Measurements from ENCODE around the gene SCO2. TPM values are rescaled to one million over a fixed set of nuclear protein-coding genes. Genes with fewer than 3 reads are reported as not detected.

SCO2 gene
- total and polyA plus RNA-seq, 2 of the 13 experiments (the other 11 are each of a cell fraction or from before 2014, with no cell fraction given), result 0.32 to 3.7 TPM

DNA sequence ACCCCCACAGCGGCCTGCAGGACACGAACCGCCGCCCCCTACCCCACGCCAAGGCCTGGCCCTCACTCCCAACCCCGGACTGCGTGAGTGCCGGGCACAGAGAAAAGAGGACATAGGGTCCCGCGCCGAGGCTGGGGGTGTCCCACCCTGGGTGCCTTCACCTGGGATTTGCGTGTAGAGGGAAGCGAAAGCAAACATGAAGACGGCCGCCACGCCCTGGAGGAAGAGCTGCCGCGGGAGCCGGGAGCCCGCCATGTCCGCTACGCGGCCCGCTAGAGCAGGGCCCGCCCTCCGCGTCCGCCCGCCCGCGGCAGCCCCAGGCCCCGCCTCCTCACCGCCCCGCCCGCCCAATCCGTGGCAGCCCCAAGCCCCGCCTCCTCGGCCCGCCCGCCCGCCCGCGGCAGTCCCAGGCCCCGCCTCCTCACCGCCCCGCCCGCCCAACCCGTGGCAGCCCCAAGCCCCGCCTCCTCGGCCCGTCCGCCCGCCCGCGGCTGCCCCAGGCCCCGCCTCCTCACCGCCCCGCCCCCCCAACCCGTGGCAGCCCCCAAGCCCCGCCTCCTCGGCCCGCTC is 17.9 kb downstream of the SCO2 start, which contains the start of gene LMF2:
TSS of gene LMF2 (minus strand) at position 282 of the 570 bp plus-strand sequence. CDS start at position 255, 27 bp downstream.
- H3K9ac ChIP-seq (ENCODE audit: insufficient read depth, low read depth, low read length), result peak within 1 kb of the TSS; percentile 90
- peaks cover 19% of the 10 kb centered on the region for H3K4me1 ChIP-seq (ENCODE audit: insufficient read depth, low read length)
- H3K9me3 ChIP-seq (ENCODE audit: low read length), result no peaks in the 10 kb centered on the region
- H3K4me3 ChIP-seq (replicated peaks in 1 of 3; ENCODE audit: insufficient read depth in 1 of 3, low read depth in 2 of 3, low read length in 3 of 3), result peak within 1 kb of the TSS; percentile 90 to 99 (median 93)
- no peaks in the 10 kb centered on the region; a peak in 1 of 5 replicates for H3K27me3 ChIP-seq (ENCODE audit: control insufficient read depth in 1 of 2, insufficient read depth in 2 of 2, low read length in 2 of 2)
- ChIA-PET POLR2A (interaction anchor here (0.7 to 3.9 kb wide), 23 partner anchors 9 to 540 kb away, joined by 3 to 97 read pairs (median 4); partner anchors contain the start of genes ADM2, CHKB, HDAC10 and KLHDC7B), CTCF (ENCODE audit: low intra/inter-chr PET ratio, low total read pairs) (no interaction called here)
- ATAC-seq (peak; percentile 84), DNase-seq (ENCODE audit: low spot score) (peak; percentile 56), FAIRE-seq (no peak)
- no peak within 1 kb of the TSS for H2AFZ ChIP-seq (ENCODE audit: low read length)
- peak within 1 kb of the TSS; percentile 87 for H3K27ac ChIP-seq (ENCODE audit: extremely low read length, insufficient read depth, low read length)
- H3K4me2 ChIP-seq (ENCODE audit: low read depth, low read length), result peak within 1 kb of the TSS; percentile 92
- H3K79me2 ChIP-seq (ENCODE audit: insufficient read depth, low read length), result peaks cover 37% of the 10 kb centered on the region
- 8% methylated on average over 10 of the region's 62 CpGs for WGBS (ENCODE audit: low lambda C conversion rate)
- in situ Hi-C loops (cut with HindIII; ENCODE audit: extremely low pct_ligation_motif_present, low pct_unique_long_range_greater_than_20kb) (no loop called here), intact Hi-C loops (cut with micrococcal nuclease; ENCODE audit: unreplicated experiment) (no loop called here)
- peaks cover 2 to 12% of the 10 kb centered on the region in 2 experiments; a peak in 1 of 5 replicates for H3K36me3 ChIP-seq (replicated peaks in 1 of 2; ENCODE audit: control insufficient read depth in 1 of 2, insufficient read depth in 2 of 2, low read length in 2 of 2)
- no peaks in the 10 kb centered on the region for H4K20me1 ChIP-seq (ENCODE audit: insufficient read depth, low read length)
- no TSS peak for BruUV-seq (replicated peaks)
- TF ChIP-seq ZNF768 (CRISPR knock-in tag; IDR thresholded peaks at IDR 0.05) (peak; percentile 62; the same call in 1 of the 2 replicates), ZNF274 (CRISPR knock-in tag; IDR thresholded peaks at IDR 0.05) (no peak), ZNF672 (CRISPR knock-in tag; IDR thresholded peaks at IDR 0.05) (no peak), ZNF24 (IDR thresholded peaks at IDR 0.05) (no peak), MTF1 (CRISPR knock-in tag; IDR thresholded peaks at IDR 0.05) (no peak), NFRKB (IDR thresholded peaks at IDR 0.05) (no peak), ZNF776 (CRISPR knock-in tag; IDR thresholded peaks at IDR 0.05) (no peak), ZNF879 (CRISPR knock-in tag; IDR thresholded peaks at IDR 0.05) (no peak), ZNF234 (CRISPR knock-in tag; conservative IDR thresholded peaks at IDR 0.05) (no peak), ZNF30 (CRISPR knock-in tag; IDR thresholded peaks at IDR 0.05) (no peak), ZNF577 (CRISPR knock-in tag; IDR thresholded peaks at IDR 0.05; ENCODE audit: borderline replicate concordance, low read depth) (no peak), MAFK (conservative IDR thresholded peaks at IDR 0.05 in 1 of 2, IDR thresholded peaks at IDR 0.05 in 1 of 2; ENCODE audit: low read length in 2 of 2) (no peak), ZNF260 (CRISPR knock-in tag; IDR thresholded peaks at IDR 0.05; ENCODE audit: borderline replicate concordance, low read depth) (no peak), ZNF138 (CRISPR knock-in tag; IDR thresholded peaks at IDR 0.05; ENCODE audit: low read depth) (no peak), HNF4G (IDR thresholded peaks at IDR 0.05; ENCODE audit: borderline replicate concordance, low read depth, low read length) (no peak), HNF4G (CRISPR knock-in tag; IDR thresholded peaks at IDR 0.05; ENCODE audit: borderline replicate concordance, low read depth) (no peak), CCAR2 (optimal IDR thresholded peaks at IDR 0.05; ENCODE audit: low read depth, low read length) (no peak), ZNF460 (CRISPR knock-in tag; IDR thresholded peaks at IDR 0.05; ENCODE audit: borderline replicate concordance) (no peak)
- TF ChIP-seq, protein P1, sequence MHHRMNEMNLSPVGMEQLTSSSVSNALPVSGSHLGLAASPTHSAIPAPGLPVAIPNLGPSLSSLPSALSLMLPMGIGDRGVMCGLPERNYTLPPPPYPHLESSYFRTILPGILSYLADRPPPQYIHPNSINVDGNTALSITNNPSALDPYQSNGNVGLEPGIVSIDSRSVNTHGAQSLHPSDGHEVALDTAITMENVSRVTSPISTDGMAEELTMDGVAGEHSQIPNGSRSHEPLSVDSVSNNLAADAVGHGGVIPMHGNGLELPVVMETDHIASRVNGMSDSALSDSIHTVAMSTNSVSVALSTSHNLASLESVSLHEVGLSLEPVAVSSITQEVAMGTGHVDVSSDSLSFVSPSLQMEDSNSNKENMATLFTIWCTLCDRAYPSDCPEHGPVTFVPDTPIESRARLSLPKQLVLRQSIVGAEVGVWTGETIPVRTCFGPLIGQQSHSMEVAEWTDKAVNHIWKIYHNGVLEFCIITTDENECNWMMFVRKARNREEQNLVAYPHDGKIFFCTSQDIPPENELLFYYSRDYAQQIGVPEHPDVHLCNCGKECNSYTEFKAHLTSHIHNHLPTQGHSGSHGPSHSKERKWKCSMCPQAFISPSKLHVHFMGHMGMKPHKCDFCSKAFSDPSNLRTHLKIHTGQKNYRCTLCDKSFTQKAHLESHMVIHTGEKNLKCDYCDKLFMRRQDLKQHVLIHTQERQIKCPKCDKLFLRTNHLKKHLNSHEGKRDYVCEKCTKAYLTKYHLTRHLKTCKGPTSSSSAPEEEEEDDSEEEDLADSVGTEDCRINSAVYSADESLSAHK (CRISPR knock-in tag; IDR thresholded peaks at IDR 0.05; ENCODE audit: borderline replicate concordance), result no peak
- TF ChIP-seq, protein P2, sequence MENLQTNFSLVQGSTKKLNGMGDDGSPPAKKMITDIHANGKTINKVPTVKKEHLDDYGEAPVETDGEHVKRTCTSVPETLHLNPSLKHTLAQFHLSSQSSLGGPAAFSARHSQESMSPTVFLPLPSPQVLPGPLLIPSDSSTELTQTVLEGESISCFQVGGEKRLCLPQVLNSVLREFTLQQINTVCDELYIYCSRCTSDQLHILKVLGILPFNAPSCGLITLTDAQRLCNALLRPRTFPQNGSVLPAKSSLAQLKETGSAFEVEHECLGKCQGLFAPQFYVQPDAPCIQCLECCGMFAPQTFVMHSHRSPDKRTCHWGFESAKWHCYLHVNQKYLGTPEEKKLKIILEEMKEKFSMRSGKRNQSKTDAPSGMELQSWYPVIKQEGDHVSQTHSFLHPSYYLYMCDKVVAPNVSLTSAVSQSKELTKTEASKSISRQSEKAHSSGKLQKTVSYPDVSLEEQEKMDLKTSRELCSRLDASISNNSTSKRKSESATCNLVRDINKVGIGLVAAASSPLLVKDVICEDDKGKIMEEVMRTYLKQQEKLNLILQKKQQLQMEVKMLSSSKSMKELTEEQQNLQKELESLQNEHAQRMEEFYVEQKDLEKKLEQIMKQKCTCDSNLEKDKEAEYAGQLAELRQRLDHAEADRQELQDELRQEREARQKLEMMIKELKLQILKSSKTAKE (CRISPR knock-in tag; IDR thresholded peaks at IDR 0.05; ENCODE audit: borderline replicate concordance), result no peak
- TF ChIP-seq, protein P3, sequence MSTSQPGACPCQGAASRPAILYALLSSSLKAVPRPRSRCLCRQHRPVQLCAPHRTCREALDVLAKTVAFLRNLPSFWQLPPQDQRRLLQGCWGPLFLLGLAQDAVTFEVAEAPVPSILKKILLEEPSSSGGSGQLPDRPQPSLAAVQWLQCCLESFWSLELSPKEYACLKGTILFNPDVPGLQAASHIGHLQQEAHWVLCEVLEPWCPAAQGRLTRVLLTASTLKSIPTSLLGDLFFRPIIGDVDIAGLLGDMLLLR (CRISPR knock-in tag; IDR thresholded peaks at IDR 0.05), result no peak

Data from HepG2 (cell line).